Astrocyte (in vitro differentiated cells and primary cell): ENCODE results near the gene GRAPL.
"Not testable (repeated sequence)": the region's sequence is repeated elsewhere in the genome, so short reads cannot be mapped to it uniquely, and the experiment has no call there.

Experiments
- EZH2 ChIP-seq: IDR thresholded peaks from 2 replicates; pipeline ENCODE4 v1.6.1; 2012; ENCODE audit warnings: mild to moderate bottlenecking, low read length, inconsistent platforms; ENCODE audit not compliant: insufficient read depth
- TF ChIP-seq, protein P1 (sequence below): IDR thresholded peaks from 2 replicates; pipeline ENCODE4 v1.5.1; 2011; ENCODE audit warnings: low read depth, mild to moderate bottlenecking, inconsistent platforms, low read length, moderate library complexity; ENCODE audit not compliant: insufficient read depth

DNA sequence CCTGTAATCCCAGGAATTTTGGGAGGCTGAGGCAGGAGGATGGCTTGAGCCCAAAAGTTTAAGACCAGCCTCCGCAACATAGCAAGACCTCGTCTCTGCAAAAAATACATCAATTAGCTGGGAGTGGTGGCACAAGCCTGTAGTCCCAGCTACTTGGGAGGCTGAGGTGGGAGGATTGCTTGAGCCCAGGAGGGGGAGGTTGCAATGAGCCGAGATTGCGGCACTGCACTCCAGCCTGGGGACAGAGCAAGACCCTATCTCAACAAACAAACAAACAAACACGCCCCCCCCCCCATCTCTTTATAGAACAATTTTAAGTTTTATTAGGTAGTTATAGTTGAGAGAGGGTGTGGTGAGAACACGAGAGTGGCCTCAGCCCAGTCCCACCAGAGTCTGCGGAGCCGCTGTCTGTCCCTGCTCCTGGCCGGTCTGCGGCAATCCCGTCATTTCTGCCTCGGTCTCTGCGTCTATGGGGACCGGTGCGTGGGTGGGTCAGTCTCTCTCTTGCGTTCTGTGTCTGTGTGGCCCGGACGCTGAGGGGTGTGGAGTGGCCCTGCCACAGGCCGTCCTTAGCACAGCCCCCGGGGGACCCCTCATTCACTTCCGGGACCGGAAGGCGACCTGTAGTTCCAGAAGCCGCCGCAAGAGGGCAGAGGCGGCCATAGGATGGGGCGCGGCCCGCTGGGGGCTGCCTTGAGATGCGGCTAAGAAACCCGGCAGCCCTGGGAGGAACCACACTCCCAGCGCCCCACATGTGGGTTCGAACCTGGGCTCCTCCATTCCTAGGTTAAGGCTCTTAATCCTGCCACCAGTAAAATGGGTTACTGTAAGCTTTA is 53.9 kb downstream of the GRAPL start:
- TF ChIP-seq EZH2, result not testable (repeated sequence)
- TF ChIP-seq, protein P1, sequence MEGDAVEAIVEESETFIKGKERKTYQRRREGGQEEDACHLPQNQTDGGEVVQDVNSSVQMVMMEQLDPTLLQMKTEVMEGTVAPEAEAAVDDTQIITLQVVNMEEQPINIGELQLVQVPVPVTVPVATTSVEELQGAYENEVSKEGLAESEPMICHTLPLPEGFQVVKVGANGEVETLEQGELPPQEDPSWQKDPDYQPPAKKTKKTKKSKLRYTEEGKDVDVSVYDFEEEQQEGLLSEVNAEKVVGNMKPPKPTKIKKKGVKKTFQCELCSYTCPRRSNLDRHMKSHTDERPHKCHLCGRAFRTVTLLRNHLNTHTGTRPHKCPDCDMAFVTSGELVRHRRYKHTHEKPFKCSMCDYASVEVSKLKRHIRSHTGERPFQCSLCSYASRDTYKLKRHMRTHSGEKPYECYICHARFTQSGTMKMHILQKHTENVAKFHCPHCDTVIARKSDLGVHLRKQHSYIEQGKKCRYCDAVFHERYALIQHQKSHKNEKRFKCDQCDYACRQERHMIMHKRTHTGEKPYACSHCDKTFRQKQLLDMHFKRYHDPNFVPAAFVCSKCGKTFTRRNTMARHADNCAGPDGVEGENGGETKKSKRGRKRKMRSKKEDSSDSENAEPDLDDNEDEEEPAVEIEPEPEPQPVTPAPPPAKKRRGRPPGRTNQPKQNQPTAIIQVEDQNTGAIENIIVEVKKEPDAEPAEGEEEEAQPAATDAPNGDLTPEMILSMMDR, result not testable (repeated sequence)
